HG03060 (cell line): ENCODE results near the gene FAAP100.

Source experiments
- ATAC-seq: cut with Tn5 transposase; IDR thresholded peaks from one replicate; pipeline ENCODE4 v1.9.1; 2021; ENCODE audit warnings: low read depth, moderate number of reproducible peaks; ENCODE audit not compliant: unreplicated experiment

Gene FAAP100

GRCh38 chr17:81577278-81578000 lies 25.3 kb upstream of the FAAP100 start:
- ATAC-seq: no peak

GRCh38 chr17:81576621-81577277 lies 24.6 kb upstream of the FAAP100 start:
- ATAC-seq: no peak

GRCh38 chr17:81575836-81576235 lies 23.7 kb upstream of the FAAP100 start:
- ATAC-seq: no peak

GRCh38 chr17:81574643-81574956 lies 22.4 kb upstream of the FAAP100 start:
- ATAC-seq: no peak

GRCh38 chr17:81573794-81574642 lies 21.9 kb upstream of the FAAP100 start:
- ATAC-seq: no peak

- ATAC-seq: no peak
These were observed 20.5 kb upstream of the FAAP100 start for GRCh38 chr17:81572563-81573168.

GRCh38 chr17:81570964-81571363 lies 18.8 kb upstream of the FAAP100 start:
- no peak for ATAC-seq

GRCh38 chr17:81569986-81570514 lies 17.9 kb upstream of the FAAP100 start:
- ATAC-seq: no peak

GRCh38 chr17:81568416-81568815 lies 16.3 kb upstream of the FAAP100 start:
- no peak for ATAC-seq

GRCh38 chr17:81567191-81567590 lies 15.0 kb upstream of the FAAP100 start:
- no peak for ATAC-seq

- ATAC-seq: no peak
These were observed 14.4 kb upstream of the FAAP100 start for GRCh38 chr17:81566461-81567126.

- ATAC-seq: no peak
These were observed 13.1 kb upstream of the FAAP100 start for GRCh38 chr17:81565231-81565630.

GRCh38 chr17:81564778-81565177 lies 12.6 kb upstream of the FAAP100 start:
- no peak for ATAC-seq

- no peak for ATAC-seq
These were observed 11.9 kb upstream of the FAAP100 start for GRCh38 chr17:81563861-81564586.

- no peak for ATAC-seq
These were observed 9.3 kb upstream of the FAAP100 start for GRCh38 chr17:81561494-81561885.

- ATAC-seq: no peak
These were observed 7.0 kb upstream of the FAAP100 start for GRCh38 chr17:81558941-81559806.

- no peak for ATAC-seq
These were observed 5.9 kb upstream of the FAAP100 start for GRCh38 chr17:81558115-81558468.

- no peak for ATAC-seq
These were observed 5.3 kb upstream of the FAAP100 start for GRCh38 chr17:81557276-81558114.
